Stimulated activated CD8-positive, alpha-beta memory T cell treated with anti-CD3 and anti-CD28 coated beads, Interleukin-7, amount 100 ng/mL, for 48 hours (primary cell): ENCODE measurements around the gene FILIP1.

Experiments used
- DNase-seq, 2 donors: peaks; one replicate each; pipeline ENCODE4 v3.0.0-alpha.2; 2020; ENCODE audit warnings: low read depth in 1 of 2; ENCODE audit errors: extremely low read depth in 1 of 2

Gene FILIP1

DNA sequence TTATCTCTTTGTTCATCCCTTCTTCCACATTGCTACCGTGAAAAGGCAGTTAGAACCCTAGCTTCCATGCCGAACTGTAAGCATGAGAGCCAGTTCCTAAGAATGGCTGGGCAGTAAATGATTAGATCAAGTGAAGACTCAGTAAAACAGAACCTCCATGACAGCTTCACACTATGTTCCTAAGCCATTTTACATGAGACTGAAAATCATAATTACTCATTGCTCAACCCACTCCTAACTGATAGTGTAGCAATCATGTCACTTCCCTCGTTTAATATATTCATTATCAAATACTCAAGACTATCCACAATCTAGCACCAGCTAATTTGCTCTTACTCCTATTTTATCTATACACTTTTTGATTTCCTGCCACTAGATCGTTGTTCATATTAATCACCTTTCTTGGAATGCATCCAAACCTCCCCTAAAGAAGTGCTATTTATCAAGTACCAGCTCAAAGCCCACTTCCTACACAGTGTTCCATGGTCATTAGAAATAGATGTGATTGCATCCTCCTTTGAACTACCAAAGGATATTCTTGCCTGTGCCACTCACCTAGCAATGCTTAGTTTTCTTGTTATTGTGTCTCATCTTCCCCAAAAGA is 215.0 kb downstream of the FILIP1 start:
- DNase-seq = no peak

DNA sequence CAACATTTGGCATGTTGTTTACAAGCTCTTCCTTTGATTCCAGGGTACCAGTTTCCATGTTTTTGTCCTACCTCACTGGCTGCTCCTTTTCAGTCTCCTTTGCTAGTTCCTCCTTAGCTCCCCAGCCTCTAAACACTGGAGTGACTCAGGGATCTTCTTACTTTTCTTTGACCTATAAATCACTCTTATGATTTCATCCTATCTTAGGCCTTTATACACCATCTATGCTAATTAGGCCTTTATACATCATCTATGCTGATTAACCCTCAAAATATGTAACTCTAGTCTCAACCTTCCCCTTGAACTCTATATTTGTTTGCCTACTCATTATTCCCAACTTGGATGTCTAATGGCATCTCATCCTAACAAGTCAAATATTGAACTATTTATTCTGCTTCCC is 218.5 kb downstream of the FILIP1 start:
- DNase-seq = no peak

DNA sequence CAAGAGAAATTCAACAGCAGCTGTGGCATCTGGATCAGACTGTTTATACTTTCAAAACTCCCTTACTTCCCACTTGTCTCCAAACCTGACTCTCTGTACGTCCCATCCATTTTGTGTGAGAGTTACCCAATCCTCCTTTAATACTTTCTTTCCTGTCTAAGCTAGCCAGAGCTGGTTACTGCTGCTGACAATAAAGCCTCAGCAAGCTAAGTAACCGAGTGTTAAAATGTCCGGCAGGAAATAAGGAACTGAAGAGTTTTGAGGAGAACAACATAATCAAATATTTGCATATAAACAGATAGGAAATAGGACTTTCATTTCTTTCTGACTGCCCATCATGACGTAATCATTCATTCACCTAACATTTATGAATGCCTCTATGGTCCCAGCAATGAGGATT is 220.6 kb downstream of the FILIP1 start:
- DNase-seq = no peak

DNA sequence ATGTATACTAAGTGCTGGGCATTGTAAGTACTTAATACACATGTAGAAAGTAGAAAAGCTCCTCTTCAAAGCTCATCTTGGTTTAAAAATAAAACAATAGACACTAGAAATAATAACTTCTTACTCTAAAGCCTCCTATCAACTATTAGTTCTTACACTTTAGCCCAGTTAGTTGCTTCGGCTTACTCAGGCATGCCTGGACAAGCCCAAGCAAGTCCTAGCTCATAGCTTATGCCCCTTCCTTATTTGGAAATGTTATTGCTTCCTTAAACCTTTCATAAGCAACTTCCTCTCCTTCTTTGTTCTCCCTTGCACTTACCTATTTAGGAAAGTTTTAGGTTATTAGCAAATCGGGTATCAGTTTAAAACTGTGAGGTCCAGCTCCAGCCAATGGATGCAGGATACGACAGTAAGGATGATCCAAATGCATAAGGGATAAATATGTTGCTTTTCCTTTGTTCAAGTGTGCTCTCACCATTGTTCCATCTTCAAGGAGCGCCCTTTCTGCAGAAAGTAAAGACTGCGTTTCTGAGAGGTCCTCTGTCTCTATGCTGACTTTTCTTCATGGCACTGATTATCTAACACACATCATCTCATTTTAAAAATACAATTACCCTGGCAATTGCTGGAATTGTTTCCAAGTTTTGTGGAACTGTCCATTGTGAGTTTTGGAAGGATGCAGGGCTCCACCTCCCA is 221.3 kb downstream of the FILIP1 start:
- DNase-seq = no peak

DNA sequence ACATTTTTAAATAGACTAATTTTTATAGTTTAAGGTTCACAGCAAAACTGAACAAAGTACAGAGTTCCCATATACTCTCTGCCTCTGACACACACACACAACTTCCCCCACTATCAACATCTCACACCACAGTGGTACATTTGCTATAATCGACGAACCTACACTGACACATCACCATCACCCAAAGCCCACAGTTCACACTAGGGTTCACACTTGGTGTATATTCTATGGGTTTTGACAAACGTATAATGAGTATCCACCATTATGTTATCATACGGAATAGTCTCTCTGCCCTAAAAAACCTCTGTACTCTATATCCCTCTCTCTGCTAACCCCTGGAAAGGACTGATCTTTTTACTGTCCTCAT is 224.6 kb downstream of the FILIP1 start:
- DNase-seq = no peak

DNA sequence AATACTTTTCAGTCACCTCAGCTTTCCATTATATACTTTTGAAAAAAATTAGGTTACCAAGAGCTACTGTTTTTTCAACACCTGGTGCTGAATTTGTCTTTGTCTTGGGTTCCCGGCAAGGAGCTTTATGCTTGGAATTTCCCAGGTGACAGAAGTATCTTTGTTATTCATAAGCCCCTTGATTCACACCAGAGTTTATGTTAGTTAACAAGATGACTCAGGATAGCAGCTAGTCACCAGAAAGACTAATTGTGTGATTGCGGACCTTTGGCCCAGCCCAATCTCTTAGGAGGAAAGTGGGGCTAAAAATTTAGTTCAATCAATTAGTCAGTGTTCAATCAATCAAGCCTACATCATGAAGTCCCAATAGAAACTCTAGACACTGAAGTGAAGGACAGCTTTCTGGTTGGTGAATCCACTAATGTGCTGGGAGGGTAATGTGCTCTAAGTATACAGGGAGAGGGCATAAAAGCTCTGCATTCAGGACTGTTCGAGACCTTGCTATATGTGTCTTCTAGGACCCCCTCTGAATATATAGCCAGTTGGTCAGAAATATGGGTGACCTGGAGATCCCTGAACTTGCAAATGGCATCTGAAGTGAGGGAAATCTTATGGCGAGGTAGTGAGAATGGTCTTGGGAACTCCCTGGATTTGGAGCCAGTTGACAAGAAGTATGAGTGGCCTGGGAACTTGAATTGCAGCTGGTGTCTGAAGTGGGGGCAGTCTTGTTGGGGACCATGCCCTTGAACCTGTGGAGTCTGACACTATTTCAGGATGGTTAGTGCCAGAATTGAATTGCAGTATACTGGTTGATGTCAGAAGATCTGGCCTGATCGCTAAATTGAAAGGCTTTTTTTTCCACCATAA is 225.2 kb downstream of the FILIP1 start:
- no peak for DNase-seq

DNA sequence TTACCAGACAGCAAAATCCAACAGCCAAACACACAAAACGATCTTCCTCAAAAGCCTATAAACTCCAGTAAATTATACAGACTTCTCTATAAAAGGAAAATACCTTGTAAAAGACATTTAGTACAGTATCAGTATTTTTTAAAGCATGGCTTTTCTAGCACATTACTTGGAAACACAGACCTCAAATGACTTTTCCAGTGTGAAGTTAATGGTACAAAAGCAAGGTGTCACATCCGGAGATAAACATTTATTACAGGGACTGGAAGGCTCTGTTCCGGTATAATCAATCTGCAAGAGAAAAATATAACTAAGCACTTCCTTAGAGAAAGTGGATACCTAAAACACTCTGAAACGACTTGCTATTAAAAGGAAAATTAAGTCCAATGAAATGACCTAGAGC is 226.1 kb downstream of the FILIP1 start:
- no peak for DNase-seq

DNA sequence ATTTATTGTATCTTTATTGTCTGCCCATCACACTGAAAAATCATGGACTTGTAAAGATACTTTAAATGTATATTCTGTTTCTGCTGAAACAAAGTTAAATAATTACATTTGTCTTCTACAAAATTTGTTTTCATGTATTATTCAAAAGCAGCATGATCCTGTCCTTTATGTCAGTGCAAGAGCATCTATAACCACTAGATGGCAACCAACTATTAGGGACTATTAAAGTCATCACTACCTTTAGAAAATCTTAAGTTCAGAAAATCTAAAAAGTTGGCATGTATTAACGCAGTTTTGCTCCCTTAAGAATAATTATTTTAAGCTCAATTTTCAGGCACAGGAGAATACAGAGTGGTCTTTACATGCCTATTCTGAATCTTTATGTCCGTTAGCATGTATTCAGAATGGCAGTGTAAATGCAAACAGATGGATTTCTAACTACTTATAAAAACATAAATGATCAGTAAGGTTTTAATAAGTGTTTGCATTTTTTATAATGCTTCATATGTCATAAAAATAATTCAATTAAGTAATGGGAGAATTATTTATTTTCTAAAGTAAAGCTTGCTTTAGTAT is 226.8 kb downstream of the FILIP1 start:
- DNase-seq = no peak

DNA sequence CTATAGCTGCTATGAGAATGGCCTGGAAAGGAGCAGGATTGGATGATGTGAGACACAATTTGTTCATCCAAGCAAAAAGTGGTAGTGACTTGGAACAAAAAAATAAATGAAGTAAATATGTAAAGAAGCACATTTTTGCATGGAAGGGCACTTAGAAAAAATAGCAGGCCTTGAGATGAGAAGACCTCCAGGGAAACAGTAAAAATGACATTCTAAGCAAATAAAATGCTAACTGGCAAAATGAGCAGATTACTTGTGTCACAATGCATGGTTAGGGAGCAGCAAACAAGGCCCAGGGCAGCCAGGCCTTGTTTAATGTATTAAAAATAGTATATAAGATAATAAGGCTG is 230.2 kb downstream of the FILIP1 start:
- no peak for DNase-seq

DNA sequence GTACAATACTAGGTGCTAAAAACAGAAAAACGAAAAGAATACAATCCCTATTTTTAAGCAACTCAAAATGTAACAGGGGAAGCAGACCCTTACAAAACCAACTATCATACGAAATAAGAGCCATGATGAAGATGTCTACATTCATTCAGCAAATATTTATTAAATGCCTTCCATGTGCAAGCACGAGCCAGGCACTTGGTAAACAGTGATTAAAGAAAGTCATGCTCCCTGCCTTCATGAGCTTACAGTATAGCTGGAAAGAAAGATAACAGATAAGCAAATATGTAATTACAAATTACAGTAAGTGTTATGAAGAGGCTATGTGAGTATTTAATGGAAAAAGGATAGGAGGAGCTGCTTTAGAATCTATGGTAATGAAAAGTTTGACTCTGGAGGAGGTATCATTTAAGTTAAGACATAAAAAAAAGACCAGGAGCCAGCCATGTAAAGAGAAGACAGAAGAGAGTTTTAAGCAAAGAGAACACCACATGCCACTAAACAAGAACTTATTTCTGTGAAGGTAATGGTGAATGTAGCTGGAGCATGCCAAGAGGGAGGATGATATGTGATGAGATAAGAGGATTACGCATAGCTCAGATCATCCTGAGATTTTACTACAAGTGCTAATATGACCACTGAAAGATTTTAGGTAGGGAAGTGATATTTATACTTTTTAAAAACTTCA is 230.7 kb downstream of the FILIP1 start:
- no peak for DNase-seq

DNA sequence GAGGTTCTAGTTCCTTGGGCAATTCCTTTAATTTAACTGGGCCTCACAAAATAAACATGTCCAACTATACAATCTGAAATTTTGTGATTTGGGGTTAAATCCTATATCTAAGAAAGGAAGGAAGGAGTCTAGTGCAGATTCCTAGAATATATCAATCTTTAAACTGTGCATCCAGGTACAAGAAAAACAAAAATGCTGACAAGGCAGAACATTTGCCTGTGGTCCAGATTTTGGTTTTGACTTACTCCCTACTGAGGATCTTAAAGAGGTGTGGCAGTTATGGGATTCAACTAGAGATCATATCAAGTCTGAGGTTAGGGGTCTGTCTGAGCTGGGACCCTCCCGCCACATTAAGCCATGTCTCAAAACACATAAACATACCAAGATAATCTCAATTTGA is 232.3 kb downstream of the FILIP1 start:
- no peak for DNase-seq

DNA sequence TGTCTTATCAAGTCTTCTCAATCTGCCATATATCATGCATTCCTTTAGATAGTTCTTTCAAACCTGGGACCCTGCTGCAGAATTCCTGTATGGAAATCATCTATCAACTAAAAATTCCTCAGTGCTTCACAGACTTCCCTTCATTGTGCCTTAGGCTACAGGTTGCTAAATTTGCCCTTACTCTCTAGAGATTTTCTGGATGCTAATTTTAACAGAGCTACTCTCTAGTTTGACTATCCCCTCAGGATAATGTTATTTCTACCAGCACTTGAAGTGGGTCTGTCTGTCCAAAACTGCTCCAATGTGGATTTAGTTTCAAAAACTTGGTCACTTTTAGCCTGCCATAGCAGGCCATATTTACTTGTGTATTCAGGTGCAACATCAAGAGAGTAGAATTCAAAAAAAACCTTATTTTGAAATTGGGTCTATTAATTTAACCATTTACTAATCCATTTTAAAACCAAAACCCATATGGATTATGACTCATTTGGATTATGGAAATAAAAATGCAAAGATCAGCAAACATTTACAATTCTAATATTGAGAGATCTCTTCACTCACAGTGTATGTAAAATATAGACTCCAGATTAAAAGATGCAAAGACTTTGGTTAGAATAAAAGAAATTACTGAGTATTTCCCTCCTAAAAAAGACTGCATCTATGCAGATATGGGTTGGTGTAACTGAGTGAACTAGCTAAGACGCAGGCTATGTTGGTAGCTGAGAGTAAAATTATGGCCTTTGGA is 236.1 kb downstream of the FILIP1 start:
- no peak for DNase-seq

DNA sequence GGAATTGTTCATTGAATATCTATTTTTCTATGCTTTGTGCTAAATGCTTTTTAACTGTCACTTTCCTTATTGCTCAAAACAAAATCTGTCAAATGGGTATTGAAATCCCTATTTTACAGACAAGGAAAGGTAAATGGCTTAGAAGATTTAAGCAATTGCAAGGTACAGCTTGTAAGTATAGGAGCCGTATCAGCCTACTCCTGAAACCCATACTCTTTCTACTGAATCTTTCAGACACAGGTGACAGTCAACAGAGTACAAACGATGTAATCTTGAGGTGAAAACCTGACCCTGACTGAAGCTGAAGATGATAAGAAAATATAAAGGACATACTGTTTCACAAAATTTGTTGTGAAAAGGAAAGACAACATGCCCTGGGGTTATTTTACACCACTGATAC is 243.0 kb downstream of the FILIP1 start:
- DNase-seq = no peak

DNA sequence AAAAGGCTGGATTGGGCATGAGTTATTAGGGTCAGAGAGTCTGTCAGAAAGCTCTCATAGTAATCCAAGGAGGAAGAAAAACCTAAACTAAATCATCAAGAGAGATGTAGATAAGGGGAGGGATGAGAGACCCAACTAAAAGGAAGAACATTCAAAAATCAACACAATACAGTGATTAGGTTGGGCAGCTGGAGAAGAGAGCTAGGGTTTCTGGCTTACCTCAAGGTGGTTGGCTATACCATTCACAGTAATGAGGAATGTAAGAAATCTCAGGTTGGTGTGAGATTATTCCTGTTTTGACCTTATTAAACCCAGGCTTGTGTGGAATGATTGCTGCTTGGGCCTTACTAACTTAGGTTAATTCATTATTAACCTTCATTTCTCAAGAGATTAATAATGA is 243.8 kb downstream of the FILIP1 start:
- DNase-seq = no peak

DNA sequence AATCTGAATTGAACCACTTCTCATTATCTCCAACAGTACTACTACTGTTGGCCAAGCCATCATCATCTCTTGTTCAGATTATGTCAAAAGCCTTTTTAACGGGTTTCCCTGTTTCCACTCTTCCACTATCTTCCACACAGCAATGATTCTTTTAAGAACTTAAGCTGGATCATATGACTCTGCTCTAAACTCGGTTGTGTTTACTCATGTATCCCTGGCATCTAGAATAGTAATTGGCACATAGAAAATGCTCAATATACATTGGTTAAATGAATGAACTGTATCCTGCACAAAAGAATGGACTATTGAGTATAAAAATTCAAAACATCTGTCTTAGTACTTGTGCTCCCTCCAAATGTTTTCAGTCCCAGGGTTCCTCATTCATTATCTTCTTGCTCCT is 247.2 kb downstream of the FILIP1 start:
- DNase-seq = no peak

DNA sequence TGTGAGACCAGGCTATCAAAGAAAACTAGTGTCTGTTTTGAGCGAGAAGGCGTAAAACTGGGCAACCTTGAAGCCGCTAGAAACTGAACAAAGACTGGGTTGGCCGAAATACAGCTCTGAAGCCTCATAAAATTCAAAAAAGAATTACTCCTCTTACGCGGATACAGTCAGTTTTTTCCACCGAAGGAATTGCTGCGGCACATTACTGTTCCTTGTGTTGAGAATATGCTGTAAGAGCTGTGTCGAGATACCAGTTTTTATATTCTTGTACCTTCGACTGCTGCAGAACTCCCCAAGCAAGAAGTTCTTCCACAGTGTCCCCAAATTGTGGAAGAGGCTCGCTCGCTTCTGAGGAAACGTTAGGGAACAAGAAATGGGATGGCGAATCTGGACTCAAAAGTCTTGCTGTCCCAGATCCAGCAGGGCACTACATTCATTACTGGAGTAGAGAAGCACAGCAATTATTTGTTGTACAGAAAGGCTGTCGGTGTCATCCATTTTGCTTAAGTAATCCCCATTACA is 249.5 kb downstream of the FILIP1 start:
- DNase-seq = no peak

DNA sequence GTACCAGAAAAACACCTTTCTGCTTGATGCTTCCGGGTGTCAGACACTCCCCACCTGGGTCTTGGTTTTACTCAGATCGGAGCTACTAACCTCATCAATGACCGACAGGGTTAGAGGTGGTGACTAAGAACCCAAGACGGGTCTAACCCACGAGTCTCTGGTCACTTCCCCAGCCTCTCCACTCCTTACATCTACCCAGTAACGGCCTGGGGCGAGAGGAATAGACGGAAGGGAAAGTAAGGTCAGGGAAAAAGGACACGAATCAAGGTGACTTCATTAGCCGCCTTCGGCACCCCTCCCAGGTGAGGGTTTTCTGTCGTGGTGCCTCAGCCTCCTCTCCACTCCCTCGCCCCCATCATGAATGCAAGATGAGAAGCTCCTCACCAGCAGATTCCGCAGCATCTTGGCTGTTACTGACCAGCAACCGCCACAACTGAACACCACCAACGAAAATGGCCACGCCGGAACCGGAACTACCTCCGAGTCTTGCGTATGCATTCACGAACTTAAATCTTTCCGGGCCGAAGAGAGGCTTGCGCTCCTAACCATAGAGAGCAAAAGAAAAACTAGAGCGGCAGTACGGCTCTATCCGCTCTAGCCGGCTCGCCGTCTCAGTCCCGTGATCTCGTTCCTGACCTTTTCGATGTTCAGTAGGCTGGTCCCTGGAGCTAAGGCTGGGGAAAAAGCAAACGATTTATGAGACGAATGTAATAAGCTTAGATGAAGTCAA is 250.1 kb downstream of the FILIP1 start, which contains the start of gene COX7A2:
Gene COX7A2 (minus strand): TSS at position 469 of the 730 bp plus-strand sequence. CDS start 67 bp downstream, at position 402.
- DNase-seq = peak; percentile 53 to 82
